ENCODE data around the gene SUPT5H. TPM values are rescaled to one million over a fixed set of nuclear protein-coding genes. Genes with fewer than 3 reads are reported as not detected.
A peak's percentile ranks its signal among the peaks of the same experiment; 100 is the strongest.

The SUPT5H gene
- total RNA-seq, 1 donor, result 80.7 TPM

DNA sequence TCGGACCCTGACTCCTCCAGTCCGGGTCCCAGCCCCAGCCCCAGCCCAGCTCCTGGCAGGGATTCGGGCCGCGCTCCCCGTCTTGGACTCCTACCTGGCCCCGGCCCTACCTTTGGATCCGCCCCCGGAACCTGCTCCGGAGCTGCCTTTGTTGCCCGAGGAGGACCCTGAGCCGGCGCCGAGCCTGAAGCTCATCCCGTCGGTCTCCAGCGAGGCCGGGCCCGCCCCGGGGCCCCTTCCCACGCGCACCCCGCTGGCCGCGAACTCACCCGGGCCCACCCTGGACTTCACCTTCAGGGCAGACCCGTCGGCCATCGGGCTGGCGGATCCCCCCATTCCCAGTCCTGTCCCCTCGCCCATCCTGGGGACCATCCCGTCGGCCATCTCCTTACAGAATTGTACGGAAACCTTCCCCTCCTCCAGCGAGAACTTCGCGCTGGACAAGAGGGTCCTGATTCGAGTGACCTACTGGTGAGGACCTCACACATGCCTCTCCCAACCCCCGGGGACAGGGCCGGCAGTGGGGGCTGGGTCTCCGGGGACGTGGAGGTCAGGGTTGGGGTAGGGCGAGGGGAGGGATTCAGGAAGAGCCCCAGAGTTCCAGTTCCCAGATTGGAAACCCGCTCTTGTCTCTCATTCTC lies 70.3 kb downstream of the SUPT5H start:
- H3K4me3 ChIP-seq (ENCODE audit: low read depth, low read length), result peak overlapping the region; percentile 6
- no peak for DNase-seq (ENCODE audit: low read depth)
- TF ChIP-seq CTCF (IDR thresholded peaks at IDR 0.05; ENCODE audit: insufficient read depth, low read depth, low read length), result no peak

GRCh38 chr19:39516270-39516669 lies 70.9 kb downstream of the SUPT5H start:
- H3K4me3 ChIP-seq (ENCODE audit: low read depth, low read length), result no peak overlapping the region
- DNase-seq (ENCODE audit: low read depth), result no peak
- TF ChIP-seq CTCF (IDR thresholded peaks at IDR 0.05; ENCODE audit: insufficient read depth, low read depth, low read length), result no peak

GRCh38 chr19:39517432-39517831 lies 72.0 kb downstream of the SUPT5H start:
- no peak overlapping the region for H3K4me3 ChIP-seq (ENCODE audit: low read depth, low read length)
- no peak for TF ChIP-seq CTCF (IDR thresholded peaks at IDR 0.05; ENCODE audit: insufficient read depth, low read depth, low read length)
- DNase-seq (ENCODE audit: low read depth), result no peak

- H3K4me3 ChIP-seq (ENCODE audit: low read depth, low read length), result no peak overlapping the region
- TF ChIP-seq CTCF (IDR thresholded peaks at IDR 0.05; ENCODE audit: insufficient read depth, low read depth, low read length), result no peak
- DNase-seq (ENCODE audit: low read depth), result no peak
Observed at GRCh38 chr19:39518458-39518857, 73.1 kb downstream of the SUPT5H start.

GRCh38 chr19:39518975-39519374 lies 73.6 kb downstream of the SUPT5H start:
- no peak for TF ChIP-seq CTCF (IDR thresholded peaks at IDR 0.05; ENCODE audit: insufficient read depth, low read depth, low read length)
- DNase-seq (ENCODE audit: low read depth), result no peak
- H3K4me3 ChIP-seq (ENCODE audit: low read depth, low read length), result no peak overlapping the region

GRCh38 chr19:39520541-39521484 lies 75.4 kb downstream of the SUPT5H start:
- no peak for DNase-seq (ENCODE audit: low read depth)
- H3K4me3 ChIP-seq (ENCODE audit: low read depth, low read length), result no peak overlapping the region
- TF ChIP-seq CTCF (IDR thresholded peaks at IDR 0.05; ENCODE audit: insufficient read depth, low read depth, low read length), result no peak
